ENCODE data around the gene SPAG16.

Gene SPAG16

GRCh38 chr2:213733893-213734292 lies 449.6 kb downstream of the SPAG16 start:
- TF ChIP-seq TCF12 (IDR thresholded peaks at IDR 0.05; ENCODE audit: low read depth) (no peak), CREB1 (IDR thresholded peaks at IDR 0.05; ENCODE audit: low read depth) (no peak), TEAD4 (IDR thresholded peaks at IDR 0.05) (no peak), EP300 (IDR thresholded peaks at IDR 0.05; ENCODE audit: borderline replicate concordance) (no peak)
- TF ChIP-seq, protein P1, sequence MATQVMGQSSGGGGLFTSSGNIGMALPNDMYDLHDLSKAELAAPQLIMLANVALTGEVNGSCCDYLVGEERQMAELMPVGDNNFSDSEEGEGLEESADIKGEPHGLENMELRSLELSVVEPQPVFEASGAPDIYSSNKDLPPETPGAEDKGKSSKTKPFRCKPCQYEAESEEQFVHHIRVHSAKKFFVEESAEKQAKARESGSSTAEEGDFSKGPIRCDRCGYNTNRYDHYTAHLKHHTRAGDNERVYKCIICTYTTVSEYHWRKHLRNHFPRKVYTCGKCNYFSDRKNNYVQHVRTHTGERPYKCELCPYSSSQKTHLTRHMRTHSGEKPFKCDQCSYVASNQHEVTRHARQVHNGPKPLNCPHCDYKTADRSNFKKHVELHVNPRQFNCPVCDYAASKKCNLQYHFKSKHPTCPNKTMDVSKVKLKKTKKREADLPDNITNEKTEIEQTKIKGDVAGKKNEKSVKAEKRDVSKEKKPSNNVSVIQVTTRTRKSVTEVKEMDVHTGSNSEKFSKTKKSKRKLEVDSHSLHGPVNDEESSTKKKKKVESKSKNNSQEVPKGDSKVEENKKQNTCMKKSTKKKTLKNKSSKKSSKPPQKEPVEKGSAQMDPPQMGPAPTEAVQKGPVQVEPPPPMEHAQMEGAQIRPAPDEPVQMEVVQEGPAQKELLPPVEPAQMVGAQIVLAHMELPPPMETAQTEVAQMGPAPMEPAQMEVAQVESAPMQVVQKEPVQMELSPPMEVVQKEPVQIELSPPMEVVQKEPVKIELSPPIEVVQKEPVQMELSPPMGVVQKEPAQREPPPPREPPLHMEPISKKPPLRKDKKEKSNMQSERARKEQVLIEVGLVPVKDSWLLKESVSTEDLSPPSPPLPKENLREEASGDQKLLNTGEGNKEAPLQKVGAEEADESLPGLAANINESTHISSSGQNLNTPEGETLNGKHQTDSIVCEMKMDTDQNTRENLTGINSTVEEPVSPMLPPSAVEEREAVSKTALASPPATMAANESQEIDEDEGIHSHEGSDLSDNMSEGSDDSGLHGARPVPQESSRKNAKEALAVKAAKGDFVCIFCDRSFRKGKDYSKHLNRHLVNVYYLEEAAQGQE (IDR thresholded peaks at IDR 0.05; ENCODE audit: low read depth), result no peak

DNA sequence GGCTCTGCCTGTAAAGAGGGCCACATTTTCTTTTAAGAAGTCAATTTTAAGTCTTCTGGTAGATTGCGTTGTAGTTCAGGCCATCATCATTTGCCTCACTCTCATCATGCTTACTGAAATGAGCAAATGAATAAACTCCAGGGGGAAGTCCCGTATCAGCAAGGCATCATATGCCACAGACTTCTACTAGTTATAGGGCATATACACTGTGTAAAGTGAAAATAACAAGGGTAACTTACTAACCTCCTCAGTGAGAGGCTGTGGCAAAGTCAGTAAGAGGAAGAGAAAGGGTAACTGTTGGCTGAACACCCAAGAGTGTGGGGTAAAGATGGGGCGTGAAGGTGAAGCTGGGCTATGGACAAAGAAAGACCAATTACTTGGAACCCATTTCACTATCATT lies 456.2 kb downstream of the SPAG16 start:
- TF ChIP-seq FOXM1 (IDR thresholded peaks at IDR 0.05; ENCODE audit: borderline replicate concordance, low read depth) (no peak), EGR1 (IDR thresholded peaks at IDR 0.05) (no peak), TAF1 (IDR thresholded peaks at IDR 0.05; ENCODE audit: low read depth) (no peak)

DNA sequence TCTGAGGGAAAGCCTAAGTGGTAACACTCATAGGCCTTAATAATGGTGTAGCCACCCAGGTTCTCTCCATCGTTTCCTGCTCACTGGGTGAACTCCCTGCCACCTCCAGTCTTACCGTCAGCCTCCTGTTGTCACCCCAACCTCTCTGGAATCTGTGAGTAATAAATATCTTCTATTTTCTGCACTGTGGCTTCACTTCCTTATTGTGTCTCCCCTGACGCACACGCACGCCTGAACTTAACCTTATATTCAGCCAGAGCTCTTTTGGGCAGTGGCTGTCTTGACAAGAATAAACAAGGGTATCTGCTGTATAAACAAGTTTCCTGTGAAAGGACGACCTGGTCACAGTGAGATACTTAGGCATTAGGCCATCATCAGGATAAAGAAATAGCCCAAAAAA lies 467.2 kb downstream of the SPAG16 start:
- TF ChIP-seq FOXM1 (IDR thresholded peaks at IDR 0.05; ENCODE audit: borderline replicate concordance, low read depth), result no peak
- no peak for TF ChIP-seq TCF12 (IDR thresholded peaks at IDR 0.05; ENCODE audit: low read depth)
- TF ChIP-seq CEBPB (IDR thresholded peaks at IDR 0.05), result no peak
- TF ChIP-seq EP300 (IDR thresholded peaks at IDR 0.05; ENCODE audit: borderline replicate concordance), result no peak
- TF ChIP-seq RAD21 (IDR thresholded peaks at IDR 0.05; ENCODE audit: low read depth), result no peak
- TF ChIP-seq CREB1 (IDR thresholded peaks at IDR 0.05; ENCODE audit: low read depth), result no peak
- TF ChIP-seq, protein P2, sequence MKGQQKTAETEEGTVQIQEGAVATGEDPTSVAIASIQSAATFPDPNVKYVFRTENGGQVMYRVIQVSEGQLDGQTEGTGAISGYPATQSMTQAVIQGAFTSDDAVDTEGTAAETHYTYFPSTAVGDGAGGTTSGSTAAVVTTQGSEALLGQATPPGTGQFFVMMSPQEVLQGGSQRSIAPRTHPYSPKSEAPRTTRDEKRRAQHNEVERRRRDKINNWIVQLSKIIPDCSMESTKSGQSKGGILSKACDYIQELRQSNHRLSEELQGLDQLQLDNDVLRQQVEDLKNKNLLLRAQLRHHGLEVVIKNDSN (IDR thresholded peaks at IDR 0.05), result no peak
- TF ChIP-seq ZBTB7A (IDR thresholded peaks at IDR 0.05; ENCODE audit: low read depth), result no peak
- no peak for TF ChIP-seq TAF1 (IDR thresholded peaks at IDR 0.05; ENCODE audit: low read depth)
- TF ChIP-seq MAX (IDR thresholded peaks at IDR 0.05), result no peak
- TF ChIP-seq, protein P1 (IDR thresholded peaks at IDR 0.05; ENCODE audit: low read depth), result no peak

- TF ChIP-seq CREB1 (IDR thresholded peaks at IDR 0.05; ENCODE audit: low read depth), result no peak
- no peak for TF ChIP-seq FOXM1 (IDR thresholded peaks at IDR 0.05; ENCODE audit: borderline replicate concordance, low read depth)
- TF ChIP-seq TAF1 (IDR thresholded peaks at IDR 0.05; ENCODE audit: low read depth), result no peak
- TF ChIP-seq NFIC (IDR thresholded peaks at IDR 0.05), result no peak
- no peak for TF ChIP-seq RAD21 (IDR thresholded peaks at IDR 0.05; ENCODE audit: low read depth)
- no peak for TF ChIP-seq TEAD4 (IDR thresholded peaks at IDR 0.05)
- no peak for TF ChIP-seq MAX (IDR thresholded peaks at IDR 0.05)
- no peak for TF ChIP-seq TCF12 (IDR thresholded peaks at IDR 0.05; ENCODE audit: low read depth)
- TF ChIP-seq, protein P1 (IDR thresholded peaks at IDR 0.05; ENCODE audit: low read depth), result no peak
- TF ChIP-seq YY1 (IDR thresholded peaks at IDR 0.05; ENCODE audit: low read depth), result no peak
- no peak for TF ChIP-seq CEBPB (IDR thresholded peaks at IDR 0.05)
- no peak for TF ChIP-seq ZBTB7A (IDR thresholded peaks at IDR 0.05; ENCODE audit: low read depth)
- no peak for TF ChIP-seq EGR1 (IDR thresholded peaks at IDR 0.05)
- TF ChIP-seq, protein P2 (IDR thresholded peaks at IDR 0.05), result no peak
- TF ChIP-seq EP300 (IDR thresholded peaks at IDR 0.05; ENCODE audit: borderline replicate concordance), result no peak
Observed at GRCh38 chr2:213752575-213752974, 468.3 kb downstream of the SPAG16 start.

DNA sequence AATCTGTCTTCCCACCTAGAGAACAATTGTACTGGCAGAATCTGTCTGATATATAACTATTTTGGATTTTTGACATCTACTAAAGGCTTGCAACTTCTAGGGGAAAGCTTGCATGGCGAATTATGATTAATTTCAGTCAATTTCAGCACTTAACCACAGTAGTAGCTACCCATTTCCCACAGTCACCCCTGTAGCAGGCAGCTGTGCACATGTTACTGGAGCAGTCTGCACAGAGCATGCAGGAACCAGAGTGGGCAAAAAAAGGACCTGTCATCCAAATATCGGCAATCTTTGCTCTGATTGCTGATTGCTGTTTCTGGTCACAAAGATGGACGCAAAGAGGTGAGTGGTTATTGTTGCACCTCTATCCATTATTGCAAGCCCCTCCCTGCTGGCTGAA lies 473.3 kb downstream of the SPAG16 start:
- TF ChIP-seq ZBTB7A (IDR thresholded peaks at IDR 0.05; ENCODE audit: low read depth), result no peak
- no peak for TF ChIP-seq MAX (IDR thresholded peaks at IDR 0.05)
- no peak for TF ChIP-seq CREB1 (IDR thresholded peaks at IDR 0.05; ENCODE audit: low read depth)
- no peak for TF ChIP-seq RAD21 (IDR thresholded peaks at IDR 0.05; ENCODE audit: low read depth)
- no peak for TF ChIP-seq TAF1 (IDR thresholded peaks at IDR 0.05; ENCODE audit: low read depth)
- TF ChIP-seq, protein P2 (IDR thresholded peaks at IDR 0.05), result no peak
- TF ChIP-seq EGR1 (IDR thresholded peaks at IDR 0.05), result no peak
- TF ChIP-seq TEAD4 (IDR thresholded peaks at IDR 0.05), result no peak
- no peak for TF ChIP-seq YY1 (IDR thresholded peaks at IDR 0.05; ENCODE audit: low read depth)
- no peak for TF ChIP-seq FOXM1 (IDR thresholded peaks at IDR 0.05; ENCODE audit: borderline replicate concordance, low read depth)
- TF ChIP-seq TCF12 (IDR thresholded peaks at IDR 0.05; ENCODE audit: low read depth), result no peak
- no peak for TF ChIP-seq NFIC (IDR thresholded peaks at IDR 0.05)
- no peak for TF ChIP-seq CEBPB (IDR thresholded peaks at IDR 0.05)
- no peak for TF ChIP-seq EP300 (IDR thresholded peaks at IDR 0.05; ENCODE audit: borderline replicate concordance)
- TF ChIP-seq, protein P1 (IDR thresholded peaks at IDR 0.05; ENCODE audit: low read depth), result no peak

Measured in Ishikawa (cell line).